Measurements from ENCODE around the gene ASXL3.

ASXL3 gene

DNA sequence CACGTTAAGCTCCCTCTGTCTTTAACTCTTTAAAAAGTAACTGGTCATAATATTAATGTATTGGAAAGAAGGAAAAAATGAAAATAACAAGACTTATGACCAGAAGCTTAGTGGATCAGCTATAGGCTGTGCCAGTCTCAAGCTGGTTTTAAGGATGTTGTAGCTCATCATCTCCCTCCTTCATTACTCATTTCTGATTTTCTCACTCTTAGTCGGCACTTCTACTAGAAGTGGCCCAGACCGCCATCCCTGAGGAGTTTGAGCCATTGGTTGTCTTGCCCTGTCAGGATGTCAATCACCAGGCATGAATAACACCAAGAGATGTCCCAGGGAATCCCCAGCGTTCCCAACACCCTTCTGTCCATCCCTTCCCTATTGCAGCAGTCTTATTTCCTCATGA, 151.5 kb downstream of the ASXL3 start:
- no peak for DNase-seq

DNA sequence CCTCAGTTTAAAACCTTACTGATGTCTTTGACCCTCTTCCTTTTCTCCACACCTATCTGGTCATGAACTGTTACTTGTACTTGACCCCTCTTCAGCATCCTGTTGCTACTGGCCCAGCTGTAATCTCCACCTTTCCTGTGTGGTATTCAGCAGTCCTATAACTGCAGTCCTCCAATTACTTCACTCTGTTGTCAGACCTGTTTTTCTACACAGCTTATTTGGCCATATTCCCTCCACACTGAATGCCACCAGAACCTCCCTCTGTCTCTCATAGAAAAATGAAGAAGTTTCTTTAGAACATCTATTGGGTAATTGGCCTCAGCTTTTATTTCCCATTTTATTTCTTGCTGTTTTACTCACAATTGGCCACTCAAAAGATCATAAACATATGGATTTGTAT, 155.4 kb downstream of the ASXL3 start:
- no peak for DNase-seq

DNA sequence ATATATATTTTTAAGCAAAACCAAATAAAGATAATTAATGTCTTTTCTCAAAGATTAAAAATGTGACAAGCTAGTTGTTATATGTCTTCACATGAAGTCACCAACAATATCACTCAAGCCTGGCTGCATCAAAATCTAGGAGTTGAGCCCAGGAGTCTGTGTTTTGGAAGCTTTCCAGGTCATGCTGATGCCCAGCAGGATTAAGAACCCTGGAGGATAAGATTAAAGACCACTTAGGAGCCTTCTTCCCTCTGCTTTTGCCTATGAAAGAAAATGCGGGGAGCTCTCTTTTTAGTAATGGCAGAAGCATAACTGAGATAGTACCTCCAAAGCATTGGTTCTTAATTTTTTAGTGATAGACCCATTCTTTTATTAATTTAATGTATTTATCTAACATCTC, 157.4 kb downstream of the ASXL3 start:
- no peak for DNase-seq

DNA sequence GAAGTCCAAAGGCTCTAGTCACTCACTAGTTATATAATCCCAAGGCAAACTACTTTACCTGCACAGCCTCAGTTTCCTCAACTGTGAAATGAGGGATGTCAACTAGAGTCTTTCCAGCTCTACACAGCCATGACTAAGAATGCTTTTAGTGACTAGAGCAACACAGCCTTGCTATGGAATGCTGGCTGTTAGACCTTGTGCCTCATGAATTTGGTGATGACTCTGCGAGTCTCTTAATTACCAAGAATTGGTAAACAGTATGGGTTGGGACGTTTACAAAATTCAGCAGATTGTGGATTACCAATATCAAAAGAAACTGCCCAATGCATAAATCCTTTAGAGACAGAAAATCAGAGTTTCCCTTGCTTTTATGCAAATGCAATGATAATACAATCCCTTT, 163.7 kb downstream of the ASXL3 start:
- no peak for DNase-seq

DNA sequence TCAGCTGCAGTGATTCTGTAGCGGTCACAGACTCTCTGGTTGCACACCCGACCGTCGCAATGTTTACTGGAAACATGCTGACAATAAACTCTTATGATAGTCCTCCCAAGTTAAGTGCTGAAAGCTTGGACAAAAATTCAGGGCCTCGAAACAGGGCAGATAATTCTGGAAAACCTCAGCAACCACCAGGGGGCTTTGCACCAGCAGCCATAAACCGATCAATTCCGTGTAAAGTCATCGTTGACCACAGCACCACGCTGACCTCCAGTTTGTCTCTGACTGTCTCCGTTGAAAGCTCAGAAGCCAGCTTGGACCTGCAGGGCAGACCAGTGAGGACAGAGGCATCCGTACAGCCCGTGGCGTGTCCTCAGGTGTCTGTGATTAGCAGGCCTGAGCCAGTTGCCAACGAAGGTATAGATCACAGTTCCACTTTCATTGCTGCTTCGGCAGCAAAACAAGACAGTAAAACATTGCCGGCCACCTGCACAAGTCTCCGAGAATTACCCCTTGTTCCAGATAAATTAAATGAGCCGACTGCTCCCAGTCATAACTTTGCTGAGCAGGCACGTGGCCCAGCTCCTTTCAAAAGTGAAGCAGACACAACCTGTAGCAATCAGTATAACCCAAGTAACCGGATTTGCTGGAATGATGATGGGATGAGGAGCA, 166.1 kb downstream of the ASXL3 start:
- DNase-seq, result no peak

DNA sequence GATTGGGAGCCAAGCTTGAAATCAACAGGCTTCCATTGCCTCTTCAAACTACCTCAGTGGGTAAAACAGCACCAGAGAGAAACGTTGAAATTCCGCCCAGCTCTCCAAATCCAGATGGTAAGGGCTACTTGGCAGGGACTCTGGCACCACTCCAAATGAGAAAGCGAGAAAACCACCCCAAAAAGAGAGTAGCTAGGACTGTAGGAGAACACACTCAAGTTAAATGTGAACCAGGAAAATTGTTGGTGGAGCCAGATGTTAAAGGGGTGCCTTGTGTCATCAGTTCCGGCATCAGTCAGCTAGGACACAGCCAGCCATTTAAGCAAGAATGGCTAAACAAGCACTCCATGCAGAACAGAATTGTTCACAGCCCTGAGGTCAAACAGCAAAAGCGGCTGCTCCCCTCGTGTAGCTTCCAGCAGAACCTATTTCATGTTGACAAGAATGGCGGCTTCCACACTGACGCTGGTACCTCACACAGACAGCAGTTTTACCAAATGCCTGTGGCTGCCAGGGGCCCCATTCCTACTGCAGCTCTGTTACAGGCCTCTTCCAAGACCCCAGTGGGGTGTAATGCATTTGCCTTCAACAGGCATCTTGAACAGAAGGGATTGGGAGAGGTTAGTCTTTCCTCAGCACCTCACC, 167.3 kb downstream of the ASXL3 start:
- no peak for DNase-seq

DNA sequence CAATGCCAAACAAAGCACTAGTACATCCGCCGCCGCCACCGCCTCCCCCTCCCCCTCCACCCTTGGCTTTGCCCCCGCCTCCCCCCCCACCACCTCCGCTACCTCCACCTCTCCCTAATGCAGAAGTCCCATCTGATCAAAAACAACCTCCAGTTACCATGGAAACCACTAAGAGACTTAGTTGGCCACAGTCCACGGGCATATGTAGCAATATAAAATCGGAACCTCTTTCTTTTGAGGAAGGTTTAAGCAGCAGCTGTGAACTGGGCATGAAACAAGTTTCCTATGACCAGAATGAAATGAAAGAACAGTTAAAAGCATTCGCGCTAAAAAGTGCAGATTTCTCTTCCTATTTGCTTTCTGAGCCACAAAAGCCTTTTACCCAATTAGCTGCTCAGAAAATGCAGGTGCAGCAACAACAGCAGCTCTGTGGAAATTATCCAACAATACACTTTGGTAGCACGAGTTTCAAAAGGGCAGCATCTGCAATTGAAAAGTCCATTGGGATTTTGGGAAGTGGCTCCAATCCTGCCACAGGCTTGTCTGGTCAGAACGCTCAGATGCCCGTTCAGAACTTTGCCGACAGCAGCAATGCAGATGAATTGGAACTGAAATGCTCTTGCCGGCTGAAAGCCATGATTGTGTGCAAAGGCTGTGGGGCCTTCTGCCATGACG, 168.0 kb downstream of the ASXL3 start:
- no peak for DNase-seq

DNA sequence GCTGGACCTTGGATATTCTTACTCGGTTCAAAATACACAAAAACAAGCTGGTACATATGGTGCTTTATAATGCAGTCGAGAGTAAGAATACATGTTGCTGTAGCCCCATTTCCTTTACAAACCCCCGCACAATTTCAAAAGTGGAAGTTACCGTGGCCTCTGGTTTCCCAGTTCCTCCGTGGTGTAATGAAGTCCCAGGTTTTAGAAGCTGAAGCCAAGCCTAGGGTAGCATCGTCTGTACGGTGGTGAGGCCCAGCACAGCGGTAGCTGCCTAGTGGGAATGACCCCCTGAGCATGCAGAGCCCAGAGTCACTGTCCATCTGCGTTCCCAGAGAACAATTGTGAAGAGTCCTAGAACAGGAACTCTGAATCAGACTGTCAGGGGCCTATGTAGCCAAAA, 171.8 kb downstream of the ASXL3 start:
- peak; percentile 9 for DNase-seq

DNA sequence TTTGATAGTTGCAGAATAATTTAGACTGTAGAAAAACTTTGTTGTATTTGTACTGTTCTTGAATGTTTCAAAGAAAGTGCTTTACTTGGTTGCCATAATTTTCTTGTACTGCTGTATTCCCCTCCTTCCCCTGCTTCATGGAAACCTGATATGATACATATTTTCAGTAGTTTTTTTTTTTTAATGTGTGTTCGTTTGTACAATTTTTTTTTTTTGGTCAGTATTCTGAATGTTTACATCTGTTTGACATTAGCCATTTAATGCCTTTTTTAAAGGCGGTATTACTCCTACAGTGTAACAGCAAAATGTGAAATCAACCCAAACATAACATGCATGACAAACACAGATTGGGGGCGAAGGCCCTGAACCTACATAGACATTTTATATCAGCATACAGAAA, 172.3 kb downstream of the ASXL3 start:
- no peak for DNase-seq

DNA sequence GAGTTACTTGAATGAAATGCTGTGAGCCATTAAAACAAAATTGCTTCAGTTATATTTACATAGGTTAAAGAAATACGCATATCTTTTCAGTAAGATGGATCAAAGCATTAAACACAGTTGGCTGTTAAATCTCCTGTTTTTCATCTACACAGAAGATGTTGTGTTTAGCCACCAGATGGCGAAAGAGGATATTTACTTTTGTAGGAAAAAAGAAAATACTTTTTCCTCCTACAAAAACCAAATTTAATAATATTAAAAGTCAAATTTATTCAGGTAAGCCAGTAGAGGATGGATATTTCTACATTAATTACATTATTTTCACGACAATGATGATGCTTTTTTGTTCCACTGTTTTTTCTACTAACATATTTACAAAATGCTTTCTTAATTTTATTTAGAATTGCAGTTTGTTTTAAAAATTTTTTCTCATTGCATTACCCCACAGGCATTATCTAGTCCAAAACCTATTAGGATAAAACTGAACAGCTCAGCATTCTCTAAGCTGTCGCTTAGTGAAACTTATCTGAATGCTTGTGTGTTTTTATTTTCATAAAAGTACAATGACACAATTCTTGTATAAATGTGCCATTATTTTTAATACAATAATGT, 173.7 kb downstream of the ASXL3 start:
- DNase-seq, result peak; percentile 23

DNA sequence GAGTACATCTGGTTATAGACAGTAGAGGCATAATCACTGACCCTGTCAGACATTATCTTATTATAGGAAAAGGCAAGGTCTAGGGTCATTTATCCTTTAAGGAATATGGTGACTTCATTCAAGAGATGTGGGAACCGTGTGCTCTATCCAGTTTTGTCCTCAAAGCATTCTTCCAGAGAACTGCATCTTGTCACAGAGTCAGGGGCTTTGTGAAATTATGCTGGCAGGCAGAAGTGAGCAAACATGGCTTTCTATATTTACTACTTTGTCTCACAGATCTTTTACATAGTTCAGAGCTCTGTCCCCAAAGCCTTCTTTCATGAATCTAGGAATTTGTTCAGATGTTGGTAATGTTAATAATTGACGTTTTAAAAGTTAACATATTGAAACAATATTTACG, 177.4 kb downstream of the ASXL3 start:
- DNase-seq, result no peak

DNA sequence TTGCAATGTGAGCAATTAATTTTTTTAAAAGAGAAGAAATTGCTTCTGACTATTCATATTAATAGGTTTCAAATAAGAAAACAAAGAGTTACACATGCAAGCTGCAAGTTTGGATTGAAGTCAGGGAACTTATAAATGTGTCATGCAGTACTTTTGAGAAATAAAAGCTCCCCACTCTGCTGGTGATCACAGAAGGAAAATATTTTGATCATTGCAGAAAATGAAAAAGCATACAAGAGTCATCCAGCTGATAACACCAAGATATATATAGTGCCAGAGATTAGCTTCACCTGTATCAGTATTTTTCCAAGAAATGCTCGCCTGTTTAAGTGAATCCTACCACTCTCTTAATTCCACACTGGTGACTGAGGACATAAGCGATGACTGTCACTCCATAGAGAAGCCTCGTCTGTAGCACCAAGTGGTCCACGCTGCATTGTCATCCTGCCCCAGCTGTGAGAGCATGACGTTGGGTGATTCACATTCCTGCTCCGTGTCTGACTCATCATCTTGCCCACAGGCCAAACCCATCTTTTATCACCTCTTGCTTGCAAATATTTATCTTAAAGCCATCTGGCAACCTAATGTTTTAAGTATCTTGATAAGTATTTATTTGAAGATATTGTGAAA, 178.0 kb downstream of the ASXL3 start:
- peak; percentile 91 for DNase-seq

DNA sequence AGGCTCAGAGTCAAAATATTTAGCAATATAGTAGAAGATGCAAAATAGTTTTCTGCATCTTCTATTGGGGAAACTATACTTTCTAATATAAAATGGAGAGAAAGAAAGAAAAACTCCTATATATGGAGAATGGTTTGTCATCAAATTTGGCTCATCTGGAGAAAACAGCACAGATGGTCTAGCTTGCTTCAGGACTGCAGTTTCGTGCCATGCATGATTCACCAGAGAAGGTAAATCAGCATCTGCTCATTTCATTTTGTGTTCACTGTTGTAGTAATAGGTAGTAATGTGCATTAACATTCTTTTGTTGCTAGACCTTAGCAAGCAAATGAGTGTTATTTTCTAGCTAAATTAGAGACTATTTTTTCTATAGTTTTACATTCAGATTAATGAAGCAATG, 179.0 kb downstream of the ASXL3 start:
- no peak for DNase-seq

DNA sequence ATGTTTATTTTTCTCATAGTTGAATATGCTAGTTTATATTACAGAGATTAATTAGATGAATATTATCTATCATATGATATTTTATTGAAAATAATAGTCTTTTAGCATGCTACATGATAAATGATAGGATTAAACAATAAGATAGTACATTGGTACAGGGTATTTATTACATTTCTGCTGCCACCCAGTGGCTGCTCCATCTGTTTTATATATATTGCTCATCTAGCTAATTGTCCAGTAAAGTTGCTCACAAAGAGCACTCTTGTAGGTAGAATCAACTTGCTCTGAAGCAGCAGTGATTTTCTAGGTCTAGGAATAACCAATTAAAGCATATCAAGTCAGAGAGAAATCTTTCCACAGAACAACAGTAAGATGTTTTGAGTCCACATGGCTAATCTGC, 183.3 kb downstream of the ASXL3 start:
- DNase-seq, result peak; percentile 30

DNA sequence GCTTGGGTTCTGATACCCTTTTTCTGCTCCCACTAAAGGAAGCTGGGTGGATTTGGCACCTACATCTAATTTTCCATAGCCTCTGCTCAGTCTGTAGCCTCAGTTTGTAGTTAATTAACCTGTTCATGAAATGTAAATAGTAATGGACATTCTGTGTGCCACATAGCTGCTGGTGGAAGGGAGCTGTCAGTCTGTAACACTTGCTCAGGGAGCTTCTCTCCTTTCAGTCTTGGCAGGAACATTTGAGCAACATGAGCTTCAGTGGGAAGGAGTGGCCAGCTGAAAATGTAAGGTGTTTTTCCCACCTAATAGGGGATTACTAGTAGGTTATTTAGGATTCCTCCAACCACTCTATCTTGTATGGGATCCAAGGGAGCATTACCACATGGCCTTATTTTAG, 203.4 kb downstream of the ASXL3 start:
- DNase-seq, result no peak

Data from fibroblast of skin of back (primary cell).